ENCODE results near the gene MRC2. TPM values are rescaled to one million over a fixed set of nuclear protein-coding genes. Genes with fewer than 3 reads are reported as not detected.

MRC2 gene
- total RNA-seq, 2 donors from 2014 or later = 2.0 to 2.1 TPM

DNA sequence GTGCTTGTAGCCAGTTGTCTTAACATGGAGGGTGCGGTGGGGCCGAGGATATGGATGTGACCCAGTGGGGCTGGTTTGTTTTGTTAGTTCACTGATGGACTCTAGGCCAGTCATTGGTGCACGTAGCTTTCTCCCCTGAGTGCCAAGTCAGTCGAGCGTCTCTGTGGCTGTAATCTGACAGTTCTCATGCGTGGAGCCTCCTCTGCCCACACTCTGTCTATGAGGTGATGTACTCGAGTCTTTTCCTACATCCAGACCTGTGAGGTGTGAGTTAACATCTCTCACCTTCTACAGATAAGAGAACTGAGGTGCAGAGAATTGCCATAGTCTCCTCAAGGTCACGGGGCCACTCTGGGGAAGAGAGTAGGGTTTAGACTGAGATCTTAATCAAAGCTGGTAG is 90.4 kb downstream of the MRC2 start:
- ATAC-seq (peak in 1 of 2 donors; percentile 51), DNase-seq (ENCODE audit: low spot score) (no peak)
- H3K27ac Mint-ChIP-seq = no peak overlapping the region
- peaks cover 4% of the 10 kb centered on the region for H3K36me3 Mint-ChIP-seq
- H3K4me1 Mint-ChIP-seq (ENCODE audit: low read depth in 2 of 2) = peaks cover 7 to 22% of the 10 kb centered on the region in 2 donors
- H3K4me3 Mint-ChIP-seq = no peak overlapping the region
- no peaks in the 10 kb centered on the region for H3K9me3 Mint-ChIP-seq
- peaks cover 7 to 14% of the 10 kb centered on the region in 2 donors for H3K27me3 Mint-ChIP-seq

- no peak for DNase-seq (ENCODE audit: low spot score)
- H3K27me3 Mint-ChIP-seq = peaks cover 8 to 14% of the 10 kb centered on the region in 2 donors
- peak in 1 of 2 donors; percentile 15 for ATAC-seq
- peaks cover 4% of the 10 kb centered on the region for H3K36me3 Mint-ChIP-seq
- H3K27ac Mint-ChIP-seq = no peak overlapping the region
- peaks cover 8 to 23% of the 10 kb centered on the region in 2 donors for H3K4me1 Mint-ChIP-seq (ENCODE audit: low read depth in 2 of 2)
- H3K9me3 Mint-ChIP-seq = no peaks in the 10 kb centered on the region
- no peak overlapping the region for H3K4me3 Mint-ChIP-seq
Measured at GRCh38 chr17:62718429-62718828, 91.0 kb downstream of the MRC2 start.

GRCh38 chr17:62719586-62719985 is 92.1 kb downstream of the MRC2 start:
- Mint-ChIP-seq H3K9me3 (no peaks in the 10 kb centered on the region), H3K27me3 (peaks cover 12 to 18% of the 10 kb centered on the region in 2 donors), H3K4me1 (ENCODE audit: low read depth in 2 of 2) (peaks cover 20 to 35% of the 10 kb centered on the region in 2 donors), H3K27ac (no peak overlapping the region), H3K36me3 (peaks cover 4% of the 10 kb centered on the region), H3K4me3 (no peak overlapping the region)
- DNase-seq (ENCODE audit: low spot score) (no peak), ATAC-seq (no peak)

GRCh38 chr17:62720126-62720850 is 92.8 kb downstream of the MRC2 start:
- H3K4me1 Mint-ChIP-seq (ENCODE audit: low read depth in 2 of 2) = peaks cover 27 to 42% of the 10 kb centered on the region in 2 donors
- no peak for ATAC-seq
- H3K4me3 Mint-ChIP-seq = no peak overlapping the region
- no peak overlapping the region for H3K27ac Mint-ChIP-seq
- no peaks in the 10 kb centered on the region for H3K9me3 Mint-ChIP-seq
- peaks cover 4% of the 10 kb centered on the region for H3K36me3 Mint-ChIP-seq
- no peak for DNase-seq (ENCODE audit: low spot score)
- H3K27me3 Mint-ChIP-seq = peaks cover 12 to 18% of the 10 kb centered on the region in 2 donors

GRCh38 chr17:62722625-62723024 is 95.2 kb downstream of the MRC2 start:
- Mint-ChIP-seq H3K4me3 (no peak overlapping the region), H3K27ac (no peak overlapping the region), H3K4me1 (ENCODE audit: low read depth in 2 of 2) (peaks cover 35 to 51% of the 10 kb centered on the region in 2 donors), H3K36me3 (peaks cover 4% of the 10 kb centered on the region), H3K27me3 (peaks cover 15 to 18% of the 10 kb centered on the region in 2 donors), H3K9me3 (no peaks in the 10 kb centered on the region)
- ATAC-seq = no peak
- DNase-seq (ENCODE audit: low spot score) = no peak

DNA sequence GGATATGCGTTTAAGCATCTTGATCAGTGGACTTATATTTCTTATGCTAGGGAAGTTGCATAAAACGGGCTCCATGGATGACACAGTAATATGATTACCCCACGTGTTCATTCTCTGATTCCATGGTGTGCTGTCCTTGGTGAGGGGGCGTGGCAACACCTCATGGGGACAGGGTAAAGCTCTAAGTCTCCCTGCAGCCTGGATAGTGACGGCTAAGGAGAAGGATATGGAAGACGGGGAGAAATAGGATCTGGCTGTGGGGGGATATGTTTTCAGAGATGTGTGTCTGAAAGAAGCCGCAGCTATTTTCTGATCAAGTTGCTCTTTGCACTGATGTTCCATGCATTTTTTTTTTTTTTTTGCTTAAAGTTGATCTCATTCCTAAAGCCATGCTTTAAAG is 96.4 kb downstream of the MRC2 start:
- H3K27me3 Mint-ChIP-seq = peaks cover 13 to 17% of the 10 kb centered on the region in 2 donors
- peak overlapping the region; percentile 51 for H3K4me3 Mint-ChIP-seq
- H3K36me3 Mint-ChIP-seq = peaks cover 4% of the 10 kb centered on the region
- H3K4me1 Mint-ChIP-seq (ENCODE audit: low read depth in 2 of 2) = peaks cover 35 to 44% of the 10 kb centered on the region in 2 donors
- DNase-seq (ENCODE audit: low spot score) (no peak), ATAC-seq (no peak)
- peak overlapping the region in 1 of 2 donors; percentile 33 for H3K27ac Mint-ChIP-seq
- H3K9me3 Mint-ChIP-seq = no peaks in the 10 kb centered on the region

DNA sequence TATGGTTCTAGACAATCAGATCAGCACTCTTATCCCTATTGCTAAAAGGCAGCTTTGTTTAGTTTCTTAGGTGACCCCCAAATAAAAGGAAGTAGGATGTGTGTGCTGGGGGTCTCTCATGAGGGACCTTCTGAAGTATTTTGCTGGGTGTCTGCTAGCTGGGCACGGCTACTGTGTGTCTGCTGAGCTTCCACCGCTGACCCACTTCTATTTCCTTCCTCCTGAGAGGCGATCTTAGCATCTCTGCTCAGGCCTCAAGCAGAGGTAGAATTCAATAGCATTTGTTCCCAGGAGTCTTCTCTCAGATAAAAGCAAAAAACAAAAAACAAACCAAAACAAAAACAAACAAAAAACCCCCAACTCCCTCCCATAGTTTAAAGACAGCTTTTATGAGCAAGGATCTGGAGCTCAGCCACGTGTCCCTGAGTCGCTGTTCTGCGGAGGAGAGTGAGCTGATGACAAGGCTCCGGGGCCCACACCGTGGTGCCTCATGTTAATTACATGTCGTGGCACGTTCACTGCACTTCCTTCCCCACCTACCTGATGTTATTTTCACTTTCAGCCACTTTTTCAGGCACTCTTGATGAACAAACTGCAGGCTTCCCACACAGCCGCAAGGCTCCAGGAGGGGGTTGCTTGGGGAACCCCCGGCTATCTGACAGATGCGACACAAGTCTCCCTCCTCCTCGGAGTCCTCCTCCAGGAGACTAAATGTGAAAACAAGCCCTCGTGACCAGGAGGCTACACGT is 97.1 kb downstream of the MRC2 start:
- Mint-ChIP-seq H3K27ac (peak overlapping the region; percentile 33 to 38), H3K9me3 (no peaks in the 10 kb centered on the region), H3K36me3 (peaks cover 4% of the 10 kb centered on the region), H3K27me3 (peaks cover 10 to 15% of the 10 kb centered on the region in 2 donors), H3K4me1 (ENCODE audit: low read depth in 2 of 2) (peaks cover 35 to 41% of the 10 kb centered on the region in 2 donors), H3K4me3 (peak overlapping the region; percentile 59)
- ATAC-seq (peak; percentile 94 to 95), DNase-seq (ENCODE audit: low spot score) (peak; percentile 87)

GRCh38 chr17:62725791-62726249 is 98.3 kb downstream of the MRC2 start:
- H3K4me1 Mint-ChIP-seq (ENCODE audit: low read depth in 2 of 2) = peaks cover 28 to 35% of the 10 kb centered on the region in 2 donors
- peaks cover 5 to 10% of the 10 kb centered on the region in 2 donors for H3K27me3 Mint-ChIP-seq
- DNase-seq (ENCODE audit: low spot score) (no peak), ATAC-seq (no peak)
- H3K27ac Mint-ChIP-seq = no peak overlapping the region
- no peaks in the 10 kb centered on the region for H3K9me3 Mint-ChIP-seq
- no peaks in the 10 kb centered on the region for H3K36me3 Mint-ChIP-seq
- no peak overlapping the region for H3K4me3 Mint-ChIP-seq

DNA sequence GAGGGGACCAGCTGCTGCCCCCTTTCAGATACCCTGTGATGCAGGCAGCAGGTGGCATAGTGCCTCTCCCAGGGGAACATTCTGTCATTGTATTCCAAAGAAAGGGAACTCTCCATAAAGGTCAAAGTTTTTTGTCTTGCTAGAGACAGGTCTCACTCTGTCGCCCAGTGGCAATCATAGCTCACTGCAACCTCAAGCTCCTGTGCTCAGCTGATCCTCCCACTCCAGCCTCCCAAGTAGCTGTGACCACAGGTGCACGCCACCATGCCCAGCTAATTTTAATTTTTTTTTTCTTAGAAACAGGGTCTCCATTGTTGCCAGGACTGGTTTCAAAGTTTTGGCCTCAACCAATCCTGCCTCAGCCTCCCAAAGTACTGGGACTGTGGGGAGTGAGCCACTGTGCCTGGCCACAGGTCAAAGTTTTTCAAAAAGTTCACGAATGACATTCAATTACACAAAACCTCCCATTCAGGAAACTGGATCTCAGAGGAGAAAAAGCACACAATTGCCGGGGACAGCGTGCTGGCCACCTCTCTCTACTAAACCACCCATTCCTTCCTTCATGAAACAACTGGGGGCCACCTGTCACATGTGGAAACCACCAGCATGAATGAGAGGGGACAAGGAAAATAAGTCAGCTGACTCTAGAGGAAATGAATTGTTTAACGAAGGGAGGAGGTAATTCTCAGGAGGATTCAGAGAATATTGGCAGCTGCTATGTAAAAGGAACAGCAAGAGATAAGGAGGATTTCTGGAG is 100.6 kb downstream of the MRC2 start:
- no peak overlapping the region for H3K4me3 Mint-ChIP-seq
- no peaks in the 10 kb centered on the region for H3K9me3 Mint-ChIP-seq
- ATAC-seq (no peak), DNase-seq (ENCODE audit: low spot score) (no peak)
- H3K36me3 Mint-ChIP-seq = no peaks in the 10 kb centered on the region
- H3K27me3 Mint-ChIP-seq = peaks cover 10 to 17% of the 10 kb centered on the region in 2 donors
- peaks cover 28 to 35% of the 10 kb centered on the region in 2 donors for H3K4me1 Mint-ChIP-seq (ENCODE audit: low read depth in 2 of 2)
- no peak overlapping the region for H3K27ac Mint-ChIP-seq

DNA sequence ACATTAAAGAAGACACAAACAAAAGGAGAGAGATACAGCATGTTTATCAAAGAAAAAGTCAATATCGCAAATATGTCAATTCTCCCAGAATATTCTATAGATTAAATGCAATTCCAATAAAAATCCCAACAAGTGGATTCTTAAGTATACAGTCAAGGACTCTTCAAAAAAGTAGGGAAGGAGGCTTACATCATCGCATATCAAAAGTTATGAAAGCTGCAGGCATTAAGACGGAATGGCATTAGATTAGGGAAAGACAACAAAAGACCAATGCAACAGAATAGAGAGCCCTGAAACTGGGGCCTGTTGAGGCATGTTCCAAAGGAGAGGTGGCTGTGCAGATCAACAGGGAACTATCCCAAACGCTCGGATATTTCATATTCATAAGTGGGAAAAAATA is 104.7 kb downstream of the MRC2 start:
- no peak overlapping the region for H3K27ac Mint-ChIP-seq
- no peak for ATAC-seq
- no peaks in the 10 kb centered on the region for H3K9me3 Mint-ChIP-seq
- H3K36me3 Mint-ChIP-seq = no peaks in the 10 kb centered on the region
- peaks cover 7 to 18% of the 10 kb centered on the region in 2 donors for H3K27me3 Mint-ChIP-seq
- no peak overlapping the region for H3K4me3 Mint-ChIP-seq
- no peak for DNase-seq (ENCODE audit: low spot score)
- H3K4me1 Mint-ChIP-seq (ENCODE audit: low read depth in 2 of 2) = peaks cover 0 to 4% of the 10 kb centered on the region in 2 donors

DNA sequence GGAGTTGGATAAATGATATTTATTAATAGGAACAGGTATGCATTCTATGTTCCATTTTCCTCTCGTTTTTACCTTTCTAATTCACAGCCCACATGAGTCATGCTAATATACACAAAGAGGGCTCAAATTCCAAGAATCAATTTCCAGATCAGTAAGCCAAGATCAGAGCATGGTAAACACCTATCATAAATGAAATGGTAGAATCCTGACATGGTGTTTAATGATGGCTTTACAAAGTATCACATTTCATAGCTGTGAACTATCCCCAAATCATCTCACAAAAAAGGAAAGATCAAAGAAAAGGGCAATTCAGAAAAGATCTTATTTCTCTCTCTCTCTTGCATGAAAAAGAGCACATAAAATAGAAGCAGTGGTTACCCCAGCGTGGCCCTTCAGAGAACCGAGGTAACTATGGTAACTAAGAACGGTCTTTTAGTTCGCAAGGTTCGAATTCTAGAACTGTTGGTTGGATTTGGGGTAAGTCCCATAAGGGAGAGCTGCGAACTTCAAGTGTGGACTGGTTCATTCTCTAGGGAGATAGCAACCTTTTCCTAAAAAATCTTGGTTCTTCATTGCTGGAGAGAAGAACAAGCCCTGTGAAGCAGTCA is 107.7 kb downstream of the MRC2 start:
- no peak for ATAC-seq
- H3K4me3 Mint-ChIP-seq = no peak overlapping the region
- H3K27ac Mint-ChIP-seq = no peak overlapping the region
- peaks cover 5 to 18% of the 10 kb centered on the region in 2 donors for H3K27me3 Mint-ChIP-seq
- no peaks in the 10 kb centered on the region for H3K36me3 Mint-ChIP-seq
- no peak for DNase-seq (ENCODE audit: low spot score)
- H3K4me1 Mint-ChIP-seq (ENCODE audit: low read depth in 2 of 2) = no peaks in the 10 kb centered on the region
- no peaks in the 10 kb centered on the region for H3K9me3 Mint-ChIP-seq

- H3K27ac Mint-ChIP-seq = no peak overlapping the region
Measured at GRCh38 chr17:62737513-62737912, 110.0 kb downstream of the MRC2 start.

DNA sequence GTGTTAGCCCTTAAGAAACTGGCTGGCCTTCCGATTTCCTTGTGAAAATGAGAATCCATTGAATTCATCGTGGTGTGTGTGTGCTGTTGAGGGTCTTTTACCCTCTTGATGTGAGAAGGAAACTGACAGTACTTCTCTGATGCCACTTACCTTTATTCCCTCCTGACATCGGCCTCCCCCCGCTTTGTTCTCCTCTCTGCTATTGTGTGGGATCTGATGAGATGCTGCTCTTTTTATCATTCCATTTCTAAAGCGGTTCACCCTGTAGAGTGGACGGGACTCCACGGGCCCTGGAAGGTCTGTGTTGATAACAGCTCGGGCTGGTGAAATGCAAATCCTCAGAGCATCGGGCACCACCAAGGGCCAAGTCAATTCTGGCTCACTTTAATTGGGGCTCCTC is 110.8 kb downstream of the MRC2 start:
- no peaks in the 10 kb centered on the region for H3K4me1 Mint-ChIP-seq (ENCODE audit: low read depth in 2 of 2)
- peaks cover 5 to 6% of the 10 kb centered on the region in 2 donors for H3K27me3 Mint-ChIP-seq

More at GRCh38 chr17:62737513-62737912, 110.0 kb downstream of the MRC2 start:
- no peaks in the 10 kb centered on the region for H3K36me3 Mint-ChIP-seq
- H3K27me3 Mint-ChIP-seq = peaks cover 5 to 6% of the 10 kb centered on the region in 2 donors
- no peak overlapping the region for H3K4me3 Mint-ChIP-seq
- ATAC-seq (peak in 1 of 2 donors; percentile 56), DNase-seq (ENCODE audit: low spot score) (no peak)
- H3K9me3 Mint-ChIP-seq = no peaks in the 10 kb centered on the region
- no peaks in the 10 kb centered on the region for H3K4me1 Mint-ChIP-seq (ENCODE audit: low read depth in 2 of 2)

More for the DNA sequence above, 110.8 kb downstream of the MRC2 start:
- Mint-ChIP-seq H3K36me3 (no peaks in the 10 kb centered on the region), H3K27ac (no peak overlapping the region), H3K4me3 (no peak overlapping the region), H3K9me3 (no peaks in the 10 kb centered on the region)
- no peak for ATAC-seq
- DNase-seq (ENCODE audit: low spot score) = no peak
